ENCODE results near the gene CDC42. TPM values are rescaled to one million over a fixed set of nuclear protein-coding genes. Genes with fewer than 3 reads are reported as not detected.

CDC42 gene
- total RNA-seq, 2 donors from 2014 or later: 264 to 345 TPM

DNA sequence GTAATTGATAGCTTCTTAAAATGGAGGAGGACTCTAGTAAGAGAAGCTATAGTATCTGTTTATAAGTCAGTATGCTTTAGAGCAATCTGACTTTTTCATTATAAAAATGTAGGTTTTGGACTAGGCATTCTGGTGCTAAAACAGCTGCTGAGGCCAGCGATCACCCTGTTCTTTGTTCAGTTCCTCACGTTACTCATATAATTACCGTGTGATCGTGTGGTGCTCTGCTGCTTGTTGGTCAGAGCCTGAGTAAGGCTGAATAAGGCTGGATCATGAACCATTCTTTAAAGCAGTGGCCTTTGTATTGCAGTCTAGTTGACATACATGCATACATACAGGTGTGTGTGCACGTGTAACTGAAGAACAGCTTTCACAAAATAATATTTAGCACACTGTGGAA lies 25.2 kb downstream of the CDC42 start:
- DNase-seq: no peak
- H3K9me3 ChIP-seq: no peaks in the 10 kb centered on the region
- H3K27me3 ChIP-seq: no peaks in the 10 kb centered on the region
- no peak overlapping the region for H3K4me3 ChIP-seq
- H3K36me3 ChIP-seq: peaks cover 11% of the 10 kb centered on the region
- TF ChIP-seq, protein P1, sequence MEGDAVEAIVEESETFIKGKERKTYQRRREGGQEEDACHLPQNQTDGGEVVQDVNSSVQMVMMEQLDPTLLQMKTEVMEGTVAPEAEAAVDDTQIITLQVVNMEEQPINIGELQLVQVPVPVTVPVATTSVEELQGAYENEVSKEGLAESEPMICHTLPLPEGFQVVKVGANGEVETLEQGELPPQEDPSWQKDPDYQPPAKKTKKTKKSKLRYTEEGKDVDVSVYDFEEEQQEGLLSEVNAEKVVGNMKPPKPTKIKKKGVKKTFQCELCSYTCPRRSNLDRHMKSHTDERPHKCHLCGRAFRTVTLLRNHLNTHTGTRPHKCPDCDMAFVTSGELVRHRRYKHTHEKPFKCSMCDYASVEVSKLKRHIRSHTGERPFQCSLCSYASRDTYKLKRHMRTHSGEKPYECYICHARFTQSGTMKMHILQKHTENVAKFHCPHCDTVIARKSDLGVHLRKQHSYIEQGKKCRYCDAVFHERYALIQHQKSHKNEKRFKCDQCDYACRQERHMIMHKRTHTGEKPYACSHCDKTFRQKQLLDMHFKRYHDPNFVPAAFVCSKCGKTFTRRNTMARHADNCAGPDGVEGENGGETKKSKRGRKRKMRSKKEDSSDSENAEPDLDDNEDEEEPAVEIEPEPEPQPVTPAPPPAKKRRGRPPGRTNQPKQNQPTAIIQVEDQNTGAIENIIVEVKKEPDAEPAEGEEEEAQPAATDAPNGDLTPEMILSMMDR (IDR thresholded peaks at IDR 0.05): no peak
- H3K27ac ChIP-seq: no peak overlapping the region
- intact Hi-C loops (cut with DNase I): no loop called here
- H3K4me1 ChIP-seq: peaks cover 20% of the 10 kb centered on the region
- no peak overlapping the region for H3K9ac ChIP-seq (ENCODE audit: low read depth in 2 of 2, low read length in 2 of 2)

DNA sequence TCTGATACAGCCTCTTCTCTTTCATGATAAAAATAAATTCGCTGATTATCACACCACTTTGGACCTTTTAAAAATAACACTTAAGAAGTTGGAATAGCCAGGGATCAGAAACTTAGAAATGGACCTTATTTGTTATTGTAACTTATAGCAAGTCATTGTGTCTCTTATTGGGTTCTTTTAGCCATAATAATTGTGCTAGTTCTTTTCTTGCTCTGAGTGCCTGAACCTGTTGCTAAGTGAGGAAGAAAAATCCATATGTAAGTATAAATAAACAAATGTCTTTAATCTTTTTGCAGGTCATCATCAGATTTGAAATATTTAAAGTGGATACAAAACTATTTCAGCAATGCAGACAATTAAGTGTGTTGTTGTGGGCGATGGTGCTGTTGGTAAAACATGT lies 25.6 kb downstream of the CDC42 start:
- H3K9me3 ChIP-seq: no peaks in the 10 kb centered on the region
- DNase-seq: no peak
- H3K36me3 ChIP-seq: peaks cover 11% of the 10 kb centered on the region
- H3K4me3 ChIP-seq: no peak overlapping the region
- TF ChIP-seq, protein P1 (IDR thresholded peaks at IDR 0.05): no peak
- intact Hi-C loops (cut with DNase I): no loop called here
- H3K9ac ChIP-seq (ENCODE audit: low read depth in 2 of 2, low read length in 2 of 2): no peak overlapping the region
- no peaks in the 10 kb centered on the region for H3K27me3 ChIP-seq
- H3K27ac ChIP-seq: no peak overlapping the region
- peaks cover 20% of the 10 kb centered on the region for H3K4me1 ChIP-seq

DNA sequence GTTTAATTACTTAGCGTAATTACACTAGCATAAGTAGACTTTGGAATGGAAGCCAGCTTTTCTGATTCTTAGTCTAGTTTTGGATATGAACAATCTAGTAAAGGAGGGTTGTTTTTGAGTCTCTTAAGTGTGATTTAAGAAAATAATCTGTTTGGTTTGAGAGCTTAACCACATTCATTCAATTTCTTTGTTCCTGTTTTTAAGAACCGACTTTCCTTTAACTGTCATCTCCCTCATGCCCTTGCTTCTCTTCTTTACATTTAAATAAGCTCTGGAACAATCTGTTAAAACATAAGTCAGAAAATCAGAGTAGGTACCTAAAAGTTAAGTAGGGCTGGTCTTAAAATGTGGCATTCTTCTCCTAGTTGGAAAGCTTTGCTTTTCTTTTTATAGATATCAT lies 27.7 kb downstream of the CDC42 start:
- Histone ChIP-seq H3K9ac (ENCODE audit: low read depth in 2 of 2, low read length in 2 of 2) (no peak overlapping the region), H3K36me3 (peaks cover 11% of the 10 kb centered on the region), H3K4me1 (peaks cover 10% of the 10 kb centered on the region), H3K4me3 (no peak overlapping the region), H3K27me3 (no peaks in the 10 kb centered on the region), H3K9me3 (no peaks in the 10 kb centered on the region), H3K27ac (no peak overlapping the region)
- TF ChIP-seq, protein P1 (IDR thresholded peaks at IDR 0.05): no peak
- no peak for DNase-seq
- intact Hi-C loops (cut with DNase I): no loop called here

DNA sequence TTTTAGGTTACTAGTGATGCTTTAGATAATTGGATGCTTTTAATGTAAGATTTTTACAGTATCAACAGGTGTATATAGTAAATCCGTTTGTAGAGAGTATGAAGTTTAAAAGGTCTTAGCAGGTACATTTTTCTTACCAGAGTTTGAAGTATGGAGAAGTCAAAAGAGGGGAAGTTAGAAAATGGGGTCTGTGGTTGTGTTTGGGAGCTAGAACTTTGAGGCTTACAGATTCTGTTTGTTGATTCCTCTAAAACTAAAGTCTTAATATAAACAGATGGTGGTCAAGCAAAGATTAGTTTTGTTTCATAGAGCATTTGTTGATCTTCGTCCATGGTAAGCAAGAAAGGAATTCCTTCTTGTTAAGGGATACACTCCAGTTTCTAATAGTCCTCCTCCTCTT lies 35.8 kb downstream of the CDC42 start:
- no peak for DNase-seq
- TF ChIP-seq, protein P1 (IDR thresholded peaks at IDR 0.05): no peak

DNA sequence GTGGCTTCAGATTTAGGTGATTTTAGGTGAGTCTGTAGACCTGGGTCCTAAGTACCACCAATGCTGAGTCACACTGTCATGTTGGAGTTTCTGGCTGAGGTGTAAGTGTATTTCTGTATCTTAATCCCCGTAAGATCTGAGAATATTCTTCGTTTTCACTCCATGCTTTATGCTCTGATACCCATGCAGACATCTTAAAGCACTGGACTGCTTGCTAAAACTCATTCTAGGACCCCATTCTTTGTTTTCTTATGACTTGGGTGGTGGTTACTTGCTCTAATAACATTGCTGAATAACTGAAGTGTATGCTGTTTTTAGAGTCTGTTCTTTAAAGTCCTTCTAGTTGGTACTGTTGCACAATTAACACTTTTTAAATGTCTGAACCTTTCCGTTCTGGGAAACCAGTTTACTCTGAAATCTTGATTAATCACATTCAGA lies 36.6 kb downstream of the CDC42 start:
- Histone ChIP-seq H3K27me3 (no peaks in the 10 kb centered on the region), H3K27ac (no peak overlapping the region), H3K36me3 (no peaks in the 10 kb centered on the region), H3K9ac (ENCODE audit: low read depth in 2 of 2, low read length in 2 of 2) (no peak overlapping the region), H3K4me1 (peaks cover 18% of the 10 kb centered on the region), H3K4me3 (no peak overlapping the region), H3K9me3 (no peaks in the 10 kb centered on the region)
- intact Hi-C loops (cut with DNase I): no loop called here
- TF ChIP-seq, protein P1 (IDR thresholded peaks at IDR 0.05): no peak
- DNase-seq: no peak

More for the DNA sequence above, 35.8 kb downstream of the CDC42 start:
- Histone ChIP-seq H3K9ac (ENCODE audit: low read depth in 2 of 2, low read length in 2 of 2) (no peak overlapping the region), H3K4me3 (no peak overlapping the region), H3K36me3 (no peaks in the 10 kb centered on the region), H3K27me3 (no peaks in the 10 kb centered on the region), H3K27ac (no peak overlapping the region), H3K4me1 (peaks cover 18% of the 10 kb centered on the region), H3K9me3 (no peaks in the 10 kb centered on the region)
- intact Hi-C loops (cut with DNase I): no loop called here

DNA sequence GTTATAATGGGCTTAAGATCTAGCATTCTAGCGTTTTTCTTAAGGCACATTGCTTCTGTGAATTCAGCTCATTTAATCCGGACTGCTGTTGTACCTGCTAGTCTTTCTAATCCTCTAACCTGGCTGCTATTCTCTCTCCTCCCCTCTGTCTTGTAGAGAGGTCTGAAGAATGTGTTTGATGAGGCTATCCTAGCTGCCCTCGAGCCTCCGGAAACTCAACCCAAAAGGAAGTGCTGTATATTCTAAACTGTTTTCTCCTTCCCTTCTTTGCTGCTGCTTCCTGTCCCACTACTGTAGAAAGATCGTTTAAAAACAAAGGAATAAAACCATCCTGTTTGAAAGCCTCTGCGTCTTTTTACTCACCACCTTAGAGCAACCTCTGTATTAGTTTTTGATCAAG lies 37.3 kb downstream of the CDC42 start:
- DNase-seq: no peak
- Histone ChIP-seq H3K27me3 (no peaks in the 10 kb centered on the region), H3K36me3 (no peaks in the 10 kb centered on the region), H3K9me3 (no peaks in the 10 kb centered on the region), H3K4me3 (no peak overlapping the region), H3K27ac (no peak overlapping the region), H3K4me1 (peaks cover 18% of the 10 kb centered on the region), H3K9ac (ENCODE audit: low read depth in 2 of 2, low read length in 2 of 2) (no peak overlapping the region)
- intact Hi-C loops (cut with DNase I): no loop called here
- TF ChIP-seq, protein P1 (IDR thresholded peaks at IDR 0.05): no peak

All from colonic mucosa (tissue), 4 donors.